Measurements from ENCODE around the gene LRRC42.
"Not testable (repeated sequence)": the region's sequence is repeated elsewhere in the genome, so short reads cannot be mapped to it uniquely, and the experiment has no call there.

Gene LRRC42

GRCh38 chr1:53982763-53983104 lies 36.6 kb downstream of the LRRC42 start:
- DNase-seq (ENCODE audit: low read depth in 1 of 2, low spot score in 1 of 2) = no peak
- in situ Hi-C loops (cut with HindIII; ENCODE audit: low pct_unique_long_range_greater_than_20kb, low sequenced_read_pairs) = no loop called here
- no peak for TF ChIP-seq JUND (IDR thresholded peaks at IDR 0.05; ENCODE audit: low read depth)

GRCh38 chr1:53984726-53985125 lies 38.6 kb downstream of the LRRC42 start:
- TF ChIP-seq JUND (IDR thresholded peaks at IDR 0.05; ENCODE audit: low read depth) = no peak
- in situ Hi-C loops (cut with HindIII; ENCODE audit: low pct_unique_long_range_greater_than_20kb, low sequenced_read_pairs) = no loop called here
- DNase-seq (ENCODE audit: low read depth in 1 of 2, low spot score in 1 of 2) = no peak

GRCh38 chr1:53986458-53986857 lies 40.3 kb downstream of the LRRC42 start:
- in situ Hi-C loops (cut with HindIII; ENCODE audit: low pct_unique_long_range_greater_than_20kb, low sequenced_read_pairs) = no loop called here
- TF ChIP-seq JUND (IDR thresholded peaks at IDR 0.05; ENCODE audit: low read depth) = no peak
- no peak for DNase-seq (ENCODE audit: low read depth in 1 of 2, low spot score in 1 of 2)

- in situ Hi-C loops (cut with HindIII; ENCODE audit: low pct_unique_long_range_greater_than_20kb, low sequenced_read_pairs) = no loop called here
- no peak for DNase-seq (ENCODE audit: low read depth in 1 of 2, low spot score in 1 of 2)
- no peak for TF ChIP-seq JUND (IDR thresholded peaks at IDR 0.05; ENCODE audit: low read depth)
Observed at GRCh38 chr1:53987880-53988279, 41.7 kb downstream of the LRRC42 start.

GRCh38 chr1:53992085-53992874 lies 46.1 kb downstream of the LRRC42 start:
- TF ChIP-seq JUND (IDR thresholded peaks at IDR 0.05; ENCODE audit: low read depth) = no peak
- in situ Hi-C loops (cut with HindIII; ENCODE audit: low pct_unique_long_range_greater_than_20kb, low sequenced_read_pairs) = no loop called here
- no peak for DNase-seq (ENCODE audit: low read depth in 1 of 2, low spot score in 1 of 2)

- DNase-seq (ENCODE audit: low read depth in 1 of 2, low spot score in 1 of 2); in situ Hi-C loops (cut with HindIII; ENCODE audit: low pct_unique_long_range_greater_than_20kb, low sequenced_read_pairs): not testable (repeated sequence)
Observed at GRCh38 chr1:53994516-53994915, 48.4 kb downstream of the LRRC42 start.

- DNase-seq (ENCODE audit: low read depth in 1 of 2, low spot score in 1 of 2) = no peak
- in situ Hi-C loops (cut with HindIII; ENCODE audit: low pct_unique_long_range_greater_than_20kb, low sequenced_read_pairs) = no loop called here
- TF ChIP-seq JUND (IDR thresholded peaks at IDR 0.05; ENCODE audit: low read depth) = no peak
Observed at GRCh38 chr1:53995683-53996082, 49.5 kb downstream of the LRRC42 start.

GRCh38 chr1:53998223-53998622 lies 52.1 kb downstream of the LRRC42 start:
- no peak for DNase-seq (ENCODE audit: low read depth in 1 of 2, low spot score in 1 of 2)
- in situ Hi-C loops (cut with HindIII; ENCODE audit: low pct_unique_long_range_greater_than_20kb, low sequenced_read_pairs) = no loop called here
- TF ChIP-seq JUND (IDR thresholded peaks at IDR 0.05; ENCODE audit: low read depth) = no peak

GRCh38 chr1:53999920-54000319 lies 53.8 kb downstream of the LRRC42 start:
- no peak for DNase-seq (ENCODE audit: low read depth in 1 of 2, low spot score in 1 of 2)
- no peak for TF ChIP-seq JUND (IDR thresholded peaks at IDR 0.05; ENCODE audit: low read depth)
- in situ Hi-C loops (cut with HindIII; ENCODE audit: low pct_unique_long_range_greater_than_20kb, low sequenced_read_pairs) = no loop called here

- in situ Hi-C loops (cut with HindIII; ENCODE audit: low pct_unique_long_range_greater_than_20kb, low sequenced_read_pairs) = no loop called here
- DNase-seq (ENCODE audit: low read depth in 1 of 2, low spot score in 1 of 2) = peak in 1 of 2 experiments; percentile 43
- TF ChIP-seq JUND (IDR thresholded peaks at IDR 0.05; ENCODE audit: low read depth) = no peak
Observed at GRCh38 chr1:54001591-54001990, 55.4 kb downstream of the LRRC42 start.

- in situ Hi-C loops (cut with HindIII; ENCODE audit: low pct_unique_long_range_greater_than_20kb, low sequenced_read_pairs) = no loop called here
- no peak for TF ChIP-seq JUND (IDR thresholded peaks at IDR 0.05; ENCODE audit: low read depth)
- no peak for DNase-seq (ENCODE audit: low read depth in 1 of 2, low spot score in 1 of 2)
Observed at GRCh38 chr1:54002544-54003248, 56.5 kb downstream of the LRRC42 start.

GRCh38 chr1:54003249-54003646 lies 57.1 kb downstream of the LRRC42 start:
- in situ Hi-C loops (cut with HindIII; ENCODE audit: low pct_unique_long_range_greater_than_20kb, low sequenced_read_pairs) = no loop called here
- no peak for DNase-seq (ENCODE audit: low read depth in 1 of 2, low spot score in 1 of 2)
- TF ChIP-seq JUND (IDR thresholded peaks at IDR 0.05; ENCODE audit: low read depth) = no peak

- DNase-seq (ENCODE audit: low read depth in 1 of 2, low spot score in 1 of 2); in situ Hi-C loops (cut with HindIII; ENCODE audit: low pct_unique_long_range_greater_than_20kb, low sequenced_read_pairs): not testable (repeated sequence)
Observed at GRCh38 chr1:54003750-54004480, 57.8 kb downstream of the LRRC42 start.
